Psoas muscle (tissue), 8 donors: Measurements from ENCODE around the gene PMM2. TPM values are rescaled to one million over a fixed set of nuclear protein-coding genes. Genes with fewer than 3 reads are reported as not detected.

Experiments used
- ATAC-seq, 4 donors: fragments of 200-7000 bp; cut with Tn5 transposase; one replicate each; pipeline ENCODE4 v1.9.1; 2020; ENCODE audit warnings: moderate library complexity in 3 of 4, mild to moderate bottlenecking in 2 of 4
- DNase-seq, 2 donors: peaks; one replicate each; pipeline ENCODE4 v3.0.0-alpha.2; 2020
- H3K27ac ChIP-seq: fragments of 200-600 bp; one replicate; pipeline ENCODE4 v1.8.0; 2022
- H3K27me3 ChIP-seq, 3 donors: fragments of 200-600 bp in 1 of 3; one replicate each; pipeline versions ENCODE4 v1.6.1 to v1.8.0; 2013 to 2022; ENCODE audit warnings: low read length in 2 of 3, mild to moderate bottlenecking in 2 of 3, moderate library complexity in 1 of 3; ENCODE audit not compliant: insufficient read depth in 3 of 3
- H3K36me3 ChIP-seq, 2 donors: fragments of 200-600 bp in 1 of 2; one replicate each; pipeline versions ENCODE4 v1.6.1 to v1.8.0; 2013 to 2022; ENCODE audit warnings: low read depth in 1 of 2, mild to moderate bottlenecking in 1 of 2, moderate library complexity in 1 of 2; ENCODE audit not compliant: insufficient read depth in 1 of 2
- H3K4me1 ChIP-seq: fragments of 200-600 bp; one replicate; pipeline ENCODE4 v1.8.0; 2022
- H3K4me3 ChIP-seq: fragments of 200-600 bp; one replicate; pipeline ENCODE4 v1.8.0; 2022; ENCODE audit warnings: mild to moderate bottlenecking
- H3K9me3 ChIP-seq: fragments of 200-600 bp; one replicate; pipeline ENCODE4 v1.8.0; 2022
- CTCF ChIP-seq: fragments of 200-600 bp; IDR thresholded peaks from one replicate; pipeline ENCODE4 v1.8.0; 2022; ENCODE audit warnings: antibody characterized with exemption
- WGBS, 3 donors: extraction: QIAGEN DNeasy Blood & Tissue Kit; methylation state at CpG; one replicate each; pipeline versions ENCODE4 v1.1.6 to v1.1.7; 2013; 5-methylcytosine and 5-hydroxymethylcytosine counted together
- intact Hi-C, 2 donors: fragments of 100-400 bp; cut with DNase I; formaldehyde crosslinking; loops; one replicate each; pipeline versions ENCODE4 v1.11.0 to v1.14.2; 2022
- polyA plus RNA-seq, 3 donors: library from polyadenylated mRNA; stranded (reverse); fragments of 200-250 nt; gene quantifications; one replicate each; pipeline ENCODE4 v1.2.3, GENCODE V29; 2013
- total RNA-seq, 4 donors: library from RNA; stranded (reverse); fragmentation: NEBNext Ultra II Directional in 2 of 4; extraction: Animal tissue kit (Norgen Biotek cat#: 25700) in 2 of 4; gene quantifications; one replicate each; pipeline versions ENCODE4 v1.2.1 to v1.2.4, GENCODE V29; 2021 to 2023
- donor health status: healthy with polysubstance abuse.
- donor health status: DM: no; HTN: no; CAD: no; lungs with moderate emphysema.
- donor health status: Bipolar disorder and iron deficiency.
- donor health status: healthy.
- donor health status: DM: yes; HTN: yes; CAD: no.
- donor health status: DM: no; HTN: no; CAD: no.
- donor health status: DM: no; HTN: no; CAD: no.
- donor health status: DM: yes; HTN: yes; CAD: no.

PMM2 gene
- total and polyA plus RNA-seq, 7 donors, result 8.5 to 32.3 (median 19.7) TPM

- Histone ChIP-seq H3K36me3 (no peaks in the 10 kb centered on the region), H3K27ac (no peak overlapping the region), H3K4me1 (peaks cover 6% of the 10 kb centered on the region), H3K4me3 (peak overlapping the region; percentile 16), H3K27me3 (peaks cover 0 to 34% (median 8%) of the 10 kb centered on the region in 3 donors), H3K9me3 (no peaks in the 10 kb centered on the region)
- DNase-seq (no peak), ATAC-seq (no peak)
- TF ChIP-seq CTCF, result no peak
- intact Hi-C loops, result loop anchor here in 1 of 2 donors (5.0 kb wide), 1 partner anchor 67 kb away; the partner anchor contains the start of genes PMM2 and TMEM186
- 32 to 45% (median 35%) methylated on average over 10 to 13 of the region's 13 CpGs for WGBS, 3 donors
Measured at GRCh38 chr16:8864480-8865110, 67.0 kb downstream of the PMM2 start.

- DNase-seq, result no peak
- no peak for ATAC-seq
- intact Hi-C loops, result loop anchor here in 1 of 2 donors (5.0 kb wide), 1 partner anchor 68 kb away; the partner anchor contains the start of genes PMM2 and TMEM186
- Histone ChIP-seq H3K27ac (no peak overlapping the region), H3K36me3 (no peaks in the 10 kb centered on the region), H3K9me3 (no peaks in the 10 kb centered on the region), H3K27me3 (peaks cover 0 to 34% (median 8%) of the 10 kb centered on the region in 3 donors), H3K4me3 (peak overlapping the region; percentile 16), H3K4me1 (peaks cover 6% of the 10 kb centered on the region)
- 77 to 80% (median 77%) methylated on average over 14 of the region's 14 CpGs for WGBS, 3 donors
- no peak for TF ChIP-seq CTCF
Measured at GRCh38 chr16:8865145-8865882, 67.7 kb downstream of the PMM2 start.

- Histone ChIP-seq H3K27ac (no peak overlapping the region), H3K4me1 (peaks cover 6% of the 10 kb centered on the region), H3K4me3 (peak overlapping the region; percentile 72), H3K36me3 (no peaks in the 10 kb centered on the region), H3K9me3 (no peaks in the 10 kb centered on the region), H3K27me3 (peaks cover 0 to 34% (median 8%) of the 10 kb centered on the region in 3 donors)
- intact Hi-C loops, result loop anchor here in 1 of 2 donors (5.0 kb wide), 1 partner anchor 69 kb away; the partner anchor contains the start of genes PMM2 and TMEM186
- DNase-seq (peak; percentile 68 to 73), ATAC-seq (no peak)
- 12 to 20% (median 15%) methylated on average over 23 to 30 of the region's 30 CpGs for WGBS, 3 donors
- TF ChIP-seq CTCF, result no peak
Measured at GRCh38 chr16:8866118-8866883, 68.7 kb downstream of the PMM2 start.

- H3K27ac ChIP-seq, result no peak overlapping the region
- H3K4me1 ChIP-seq, result peaks cover 6% of the 10 kb centered on the region
- intact Hi-C loops, result loop anchor here in 1 of 2 donors (5.0 kb wide), 1 partner anchor 70 kb away; the partner anchor contains the start of genes PMM2 and TMEM186
- DNase-seq (peak in 1 of 2 donors; percentile 21), ATAC-seq (no peak)
- no peaks in the 10 kb centered on the region for H3K36me3 ChIP-seq
- peaks cover 0 to 34% (median 8%) of the 10 kb centered on the region in 3 donors for H3K27me3 ChIP-seq
- no peak for TF ChIP-seq CTCF
- no peaks in the 10 kb centered on the region for H3K9me3 ChIP-seq
- peak overlapping the region; percentile 72 for H3K4me3 ChIP-seq
- WGBS, 3 donors, result 8 to 14% (median 9%) methylated on average over 14 to 16 of the region's 16 CpGs
Measured at GRCh38 chr16:8866884-8867215, 69.2 kb downstream of the PMM2 start.
